ENCODE measurements around the gene ABLIM3.
"Not testable (repeated sequence)": the region's sequence is repeated elsewhere in the genome, so short reads cannot be mapped to it uniquely, and the experiment has no call there.

ABLIM3 gene

DNA sequence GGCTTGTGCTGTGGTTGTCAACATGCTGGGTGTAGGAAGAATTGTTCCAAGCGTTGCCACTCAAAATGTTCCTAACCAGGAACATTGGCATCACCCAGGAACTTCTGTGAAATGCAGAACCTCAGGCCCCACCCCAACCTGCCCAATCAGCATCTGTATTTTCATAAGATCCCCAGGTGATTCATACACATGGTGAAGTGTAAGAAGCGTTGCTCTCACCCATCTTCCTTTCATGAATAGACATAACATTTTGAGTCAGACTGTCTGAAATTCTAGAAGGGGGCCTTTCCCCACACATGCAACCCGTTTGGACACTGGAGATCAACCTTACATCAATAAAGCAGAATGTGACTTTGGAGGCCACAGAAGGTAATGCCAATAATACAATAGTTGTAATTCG lies 121.0 kb downstream of the ABLIM3 start:
- no peak for DNase-seq

- peak; percentile 42 to 43 for DNase-seq
Measured at GRCh38 chr5:149264439-149265067, 123.3 kb downstream of the ABLIM3 start.

DNA sequence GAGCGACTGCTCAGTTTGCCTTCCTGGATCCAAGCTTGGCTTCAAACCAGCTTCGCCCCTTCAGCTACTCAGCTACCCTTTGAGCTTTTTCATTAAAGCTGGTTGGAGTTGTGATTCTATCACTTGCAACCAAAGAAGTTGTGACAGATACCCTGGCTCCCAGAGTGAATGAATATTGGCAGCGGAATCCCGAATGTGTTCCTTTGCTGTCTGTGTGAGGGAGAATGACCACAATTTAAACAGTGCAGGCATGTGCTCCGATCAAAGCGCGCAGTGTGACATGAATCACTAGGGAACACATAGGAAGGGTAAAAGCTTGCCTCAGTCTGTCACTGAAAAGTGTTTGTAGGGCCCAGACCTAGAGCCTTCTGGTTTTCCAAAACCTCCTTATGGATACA lies 123.8 kb downstream of the ABLIM3 start:
- DNase-seq: no peak

- DNase-seq: no peak
Measured at GRCh38 chr5:149265597-149265996, 124.3 kb downstream of the ABLIM3 start.

- DNase-seq: no peak
Measured at GRCh38 chr5:149267241-149267973, 126.1 kb downstream of the ABLIM3 start.

DNA sequence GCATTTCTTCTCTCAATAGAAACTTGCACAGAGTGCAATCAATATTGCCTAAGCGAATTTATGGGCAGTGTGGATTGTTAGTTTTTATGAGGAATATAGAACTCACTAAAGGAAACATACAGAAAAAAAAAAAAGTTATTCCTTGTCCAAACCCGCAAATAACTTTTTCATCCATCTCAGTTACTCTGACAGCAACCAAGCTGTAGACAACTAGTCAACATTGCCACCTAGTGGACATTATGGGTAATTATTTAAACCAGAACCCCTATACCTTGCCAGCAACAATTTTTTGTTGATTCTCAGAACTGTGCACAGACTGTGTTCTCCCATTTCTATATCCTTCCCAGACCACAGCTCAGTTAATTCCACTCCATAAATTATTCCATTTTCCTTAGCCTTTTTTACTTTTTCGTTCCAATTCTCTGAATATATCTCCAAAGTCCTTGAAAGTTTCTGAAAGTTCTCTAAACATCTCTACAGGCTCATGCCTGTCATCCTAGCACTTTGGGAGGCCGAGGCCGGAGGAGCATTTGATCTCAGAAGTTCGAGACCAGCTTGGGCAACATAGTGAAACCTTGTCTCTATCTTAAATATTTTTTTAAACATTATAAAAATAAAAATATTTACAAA lies 127.8 kb downstream of the ABLIM3 start:
- peak in 1 of 2 donors; percentile 58 for DNase-seq

DNA sequence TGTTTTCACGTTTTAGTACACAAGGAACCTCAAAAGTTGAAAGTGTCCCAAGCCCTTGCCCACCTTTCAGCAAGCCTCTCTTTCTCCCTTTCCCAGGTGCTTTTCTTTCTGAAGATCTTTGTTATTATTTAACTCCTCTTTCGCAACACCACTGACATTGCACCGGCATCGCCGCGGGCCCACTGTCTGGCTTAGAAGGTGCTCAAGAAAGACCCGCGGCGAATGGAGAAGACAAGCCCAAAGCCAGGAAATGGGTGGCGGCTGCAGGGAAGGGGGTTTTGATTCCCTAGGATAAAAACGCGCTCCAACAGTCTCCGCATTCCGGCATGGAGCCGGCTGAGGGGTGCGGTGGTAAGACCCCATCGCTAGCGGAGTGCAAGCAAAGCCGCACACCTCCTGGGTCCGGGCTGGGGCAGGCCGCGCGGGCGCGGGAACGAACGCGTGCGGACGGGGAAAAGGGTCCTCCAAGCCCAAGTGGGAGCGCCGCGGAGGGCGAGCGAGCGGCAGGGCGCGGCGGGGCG lies 130.0 kb downstream of the ABLIM3 start:
- no peak for DNase-seq

DNA sequence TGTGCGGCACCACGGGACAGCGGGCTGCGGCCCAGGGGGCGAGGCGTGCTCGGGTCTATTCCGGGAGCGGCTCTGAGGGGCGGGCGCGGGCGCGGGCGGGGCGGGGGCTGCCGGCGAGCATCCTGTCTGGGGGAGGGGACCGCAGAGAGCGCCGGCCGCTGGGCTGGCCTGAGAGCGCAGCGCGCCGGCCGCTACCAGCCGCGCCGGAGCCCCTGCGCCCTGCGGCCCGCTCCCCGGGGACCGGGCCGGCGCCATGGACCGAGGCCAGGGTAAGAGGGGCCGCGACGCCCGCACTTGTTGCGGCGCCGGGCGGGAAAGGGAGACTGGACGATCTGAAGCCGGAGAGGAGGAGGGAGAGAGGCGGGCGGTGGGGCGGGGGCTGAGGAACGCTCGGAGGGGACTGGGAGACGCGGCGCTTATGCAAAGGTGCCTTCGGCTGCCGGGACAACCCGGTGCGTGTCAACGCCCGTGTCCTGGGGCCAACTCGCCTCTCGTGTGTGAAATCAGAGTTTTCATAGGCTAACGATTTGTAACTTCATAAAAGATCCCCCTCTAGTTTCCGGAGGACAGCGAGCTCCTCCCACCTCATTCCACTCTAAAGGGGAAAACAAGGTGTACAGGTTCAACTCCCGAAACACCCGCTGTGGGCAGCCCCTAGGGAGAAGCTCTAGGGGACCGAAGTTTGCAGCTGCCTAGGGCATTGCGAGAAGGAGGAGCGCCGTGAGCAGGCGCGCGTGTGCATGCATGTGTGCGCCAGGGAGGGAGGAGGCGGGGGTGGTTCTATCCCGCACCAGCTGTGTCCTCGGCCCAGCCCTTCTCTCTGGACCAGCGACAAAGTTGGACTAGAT lies 130.6 kb downstream of the ABLIM3 start, which contains the start of gene AFAP1L1:
AFAP1L1 (plus strand) TSS at position 144 of the 848 bp plus-strand sequence; CDS start at position 254, 110 bp downstream.
- DNase-seq: no peak

DNA sequence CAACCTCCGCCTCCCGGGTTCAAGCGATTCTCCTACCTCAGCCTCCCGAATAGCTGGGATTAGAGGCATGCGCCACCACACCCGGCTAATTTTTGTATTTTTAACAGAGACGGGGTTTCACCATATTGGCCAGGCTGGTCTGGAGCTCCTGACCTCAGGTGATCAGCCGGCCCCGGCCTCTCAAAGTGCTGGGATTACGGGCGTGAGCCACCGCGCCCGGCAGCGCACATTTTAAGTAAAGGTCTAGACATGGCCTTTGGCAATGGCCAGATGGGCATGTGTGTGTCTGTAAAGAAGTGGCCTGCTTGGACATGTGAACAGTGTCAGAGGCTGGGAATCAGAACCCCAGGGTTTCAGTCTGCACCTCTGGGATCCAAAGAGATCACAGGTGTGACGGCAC lies 131.5 kb downstream of the ABLIM3 start:
- DNase-seq: not testable (repeated sequence)

- no peak for DNase-seq
Measured at GRCh38 chr5:149273237-149273636, 131.9 kb downstream of the ABLIM3 start.

DNA sequence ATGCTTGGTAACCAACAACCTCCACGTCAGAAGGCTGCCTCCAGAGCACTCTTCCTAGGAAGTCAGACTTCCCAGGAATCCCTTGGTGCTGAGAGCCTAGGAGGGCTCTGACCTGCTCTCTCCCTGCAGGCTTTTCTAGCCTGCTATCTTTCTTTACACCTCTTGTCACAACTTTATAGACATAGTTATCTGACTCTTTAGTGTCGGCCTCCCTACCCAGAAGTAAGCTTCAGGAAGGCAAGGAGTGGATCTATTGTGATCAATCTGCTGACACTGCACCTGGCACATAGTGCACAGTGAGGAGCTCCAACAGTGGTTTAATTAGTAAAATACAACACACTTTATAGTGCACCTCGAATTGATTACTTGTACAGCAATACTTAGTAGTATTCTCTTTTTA lies 132.7 kb downstream of the ABLIM3 start:
- no peak for DNase-seq

- no peak for DNase-seq
Measured at GRCh38 chr5:149274939-149275338, 133.6 kb downstream of the ABLIM3 start.

- DNase-seq: no peak
Measured at GRCh38 chr5:149277801-149278200, 136.5 kb downstream of the ABLIM3 start.

- DNase-seq: no peak
Measured at GRCh38 chr5:149278451-149279210, 137.3 kb downstream of the ABLIM3 start.

DNA sequence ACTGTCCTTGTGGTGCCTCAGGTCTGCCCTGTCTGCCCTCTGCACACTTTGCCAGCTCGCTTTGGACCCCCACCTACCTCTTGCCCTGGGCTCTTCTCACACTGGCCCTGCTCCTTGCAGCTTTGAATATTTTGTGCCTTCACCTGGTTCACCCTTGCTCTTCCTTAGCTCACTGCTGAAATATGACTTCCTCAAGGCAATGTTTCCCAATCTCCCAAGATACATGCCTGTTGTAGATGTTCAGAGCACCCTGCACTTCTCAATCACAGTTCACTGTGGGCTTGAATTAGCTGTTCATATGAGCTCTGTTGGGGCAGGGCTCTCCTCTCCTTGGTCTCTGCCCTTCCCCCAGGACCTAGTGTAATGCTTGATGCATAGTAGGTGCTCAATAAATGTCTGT lies 138.4 kb downstream of the ABLIM3 start:
- DNase-seq: no peak

DNA sequence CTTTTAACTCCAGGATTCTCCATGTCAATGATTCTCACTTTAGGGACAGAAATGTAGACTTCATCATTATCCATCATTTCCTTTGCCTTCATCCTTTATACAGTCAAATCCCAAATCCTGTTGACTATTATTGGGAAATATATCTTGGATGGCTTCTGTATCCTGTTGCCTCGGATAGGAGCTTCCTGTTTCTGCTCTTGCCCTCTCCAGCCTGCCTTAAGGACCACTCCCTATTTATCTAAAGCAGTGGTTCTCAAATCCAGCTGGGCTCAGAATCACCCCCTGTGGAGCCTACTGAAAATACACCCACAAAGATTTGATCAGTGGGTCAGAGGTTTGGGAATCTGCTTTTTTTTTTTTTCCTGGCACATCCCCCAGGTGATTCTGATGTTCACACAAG lies 138.8 kb downstream of the ABLIM3 start:
- no peak for DNase-seq

- no peak for DNase-seq
Measured at GRCh38 chr5:149280802-149281201, 139.5 kb downstream of the ABLIM3 start.

GRCh38 chr5:149282027-149282965 lies 141.0 kb downstream of the ABLIM3 start:
- no peak for DNase-seq

- DNase-seq: no peak
Measured at GRCh38 chr5:149282966-149283332, 141.7 kb downstream of the ABLIM3 start.

DNA sequence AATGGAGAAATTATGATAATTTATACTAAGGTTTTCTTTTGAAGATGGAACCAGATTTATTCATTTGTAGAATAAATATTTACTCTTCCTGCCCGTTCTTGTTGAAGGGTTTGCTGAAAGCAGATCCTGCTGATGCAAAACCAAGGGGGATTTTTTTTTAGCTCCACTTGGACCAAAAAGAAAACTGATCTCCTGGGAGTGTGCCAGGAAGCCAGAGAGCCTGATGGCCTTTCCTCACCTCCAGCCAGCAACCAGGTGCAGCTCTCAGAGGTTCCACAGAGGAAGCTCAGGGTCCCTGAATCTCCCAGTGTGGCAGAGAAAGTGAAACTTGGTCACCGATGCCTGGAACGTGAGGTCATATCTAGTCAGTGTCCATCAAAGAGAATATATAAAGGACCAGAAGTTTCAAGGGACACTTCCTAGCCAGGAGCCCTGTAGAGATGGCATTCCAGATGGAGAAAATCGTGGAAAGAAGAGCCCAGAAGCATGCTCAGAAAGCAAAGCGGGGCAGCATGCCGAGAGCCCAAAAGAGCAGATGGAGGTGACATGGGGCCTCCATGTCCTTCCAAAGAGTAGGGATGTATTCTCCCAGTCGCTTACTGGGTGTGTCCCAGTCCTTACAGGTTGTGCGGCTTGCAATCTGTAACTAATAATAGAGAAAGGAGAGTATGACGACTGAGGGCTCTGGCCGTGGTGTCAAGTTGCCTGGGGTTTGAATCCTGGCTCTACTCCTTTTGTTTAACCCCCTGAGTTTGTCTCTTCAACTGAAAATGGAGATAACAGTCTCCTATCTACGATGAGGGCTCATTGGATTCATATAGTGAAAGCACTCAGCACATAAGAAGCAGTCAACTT lies 142.6 kb downstream of the ABLIM3 start:
- DNase-seq: no peak

All from CD4-positive, alpha-beta T cell treated with Interleukin-4 for 1 hour (primary cell).